Ishikawa (cell line): ENCODE data around the gene WNT3A.

Experiments
- CEBPB ChIP-seq: IDR thresholded peaks from 2 replicates; pipeline ENCODE4 v1.6.1; 2012
- CREB1 ChIP-seq: IDR thresholded peaks from 2 replicates; pipeline ENCODE4 v1.6.1; 2012; ENCODE audit warnings: low read depth
- EGR1 ChIP-seq: IDR thresholded peaks from 2 replicates; pipeline ENCODE4 v1.6.1; 2012
- EP300 ChIP-seq: IDR thresholded peaks from 2 replicates; pipeline ENCODE4 v1.6.1; 2012; ENCODE audit warnings: borderline replicate concordance
- FOXM1 ChIP-seq: IDR thresholded peaks from 2 replicates; pipeline ENCODE4 v1.6.1; 2012; ENCODE audit warnings: low read depth, borderline replicate concordance
- NFIC ChIP-seq: IDR thresholded peaks from 2 replicates; pipeline ENCODE4 v1.6.1; 2012
- RAD21 ChIP-seq: IDR thresholded peaks from 2 replicates; pipeline ENCODE4 v1.6.1; 2012; ENCODE audit warnings: low read depth
- TAF1 ChIP-seq: IDR thresholded peaks from 2 replicates; pipeline ENCODE4 v1.6.1; 2012; ENCODE audit warnings: low read depth, mild to moderate bottlenecking
- TCF12 ChIP-seq: IDR thresholded peaks from 2 replicates; pipeline ENCODE4 v1.6.1; 2012; ENCODE audit warnings: low read depth
- TEAD4 ChIP-seq: IDR thresholded peaks from 2 replicates; pipeline ENCODE4 v1.6.1; 2012
- YY1 ChIP-seq: IDR thresholded peaks from 2 replicates; pipeline ENCODE4 v1.6.1; 2012; ENCODE audit warnings: low read depth
- ZBTB7A ChIP-seq: IDR thresholded peaks from 2 replicates; pipeline ENCODE4 v1.6.1; 2012; ENCODE audit warnings: low read depth
- TF ChIP-seq, protein P1 (sequence below): IDR thresholded peaks from 2 replicates; pipeline ENCODE4 v1.6.1; 2012
- TF ChIP-seq, protein P2 (sequence below): IDR thresholded peaks from 2 replicates; pipeline ENCODE4 v1.6.1; 2012
- TF ChIP-seq, protein P3 (sequence below): IDR thresholded peaks from 2 replicates; pipeline ENCODE4 v1.6.1; 2012; ENCODE audit warnings: low read depth, mild to moderate bottlenecking

The WNT3A gene, protein sequence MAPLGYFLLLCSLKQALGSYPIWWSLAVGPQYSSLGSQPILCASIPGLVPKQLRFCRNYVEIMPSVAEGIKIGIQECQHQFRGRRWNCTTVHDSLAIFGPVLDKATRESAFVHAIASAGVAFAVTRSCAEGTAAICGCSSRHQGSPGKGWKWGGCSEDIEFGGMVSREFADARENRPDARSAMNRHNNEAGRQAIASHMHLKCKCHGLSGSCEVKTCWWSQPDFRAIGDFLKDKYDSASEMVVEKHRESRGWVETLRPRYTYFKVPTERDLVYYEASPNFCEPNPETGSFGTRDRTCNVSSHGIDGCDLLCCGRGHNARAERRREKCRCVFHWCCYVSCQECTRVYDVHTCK

DNA sequence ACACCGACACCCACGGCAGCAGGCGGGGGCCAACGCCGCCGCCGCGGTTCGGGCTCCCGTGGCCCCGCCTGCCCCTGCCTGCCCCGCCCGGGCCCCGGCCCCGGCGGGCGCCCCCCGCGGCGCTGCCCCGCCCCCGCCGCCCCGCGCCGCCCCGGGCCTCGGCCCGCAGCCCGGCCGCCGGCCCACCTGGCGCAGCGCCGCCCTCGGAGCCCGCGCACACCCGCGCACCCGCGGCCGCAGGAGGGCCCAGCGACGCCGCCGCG is at the start of gene WNT3A:
Gene WNT3A (plus strand): TSS at position 213 of the 263 bp plus-strand sequence. CDS start 131 bp downstream, outside the sequence.
- TF ChIP-seq, protein P1, sequence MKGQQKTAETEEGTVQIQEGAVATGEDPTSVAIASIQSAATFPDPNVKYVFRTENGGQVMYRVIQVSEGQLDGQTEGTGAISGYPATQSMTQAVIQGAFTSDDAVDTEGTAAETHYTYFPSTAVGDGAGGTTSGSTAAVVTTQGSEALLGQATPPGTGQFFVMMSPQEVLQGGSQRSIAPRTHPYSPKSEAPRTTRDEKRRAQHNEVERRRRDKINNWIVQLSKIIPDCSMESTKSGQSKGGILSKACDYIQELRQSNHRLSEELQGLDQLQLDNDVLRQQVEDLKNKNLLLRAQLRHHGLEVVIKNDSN: no peak
- TF ChIP-seq ZBTB7A: no peak

DNA sequence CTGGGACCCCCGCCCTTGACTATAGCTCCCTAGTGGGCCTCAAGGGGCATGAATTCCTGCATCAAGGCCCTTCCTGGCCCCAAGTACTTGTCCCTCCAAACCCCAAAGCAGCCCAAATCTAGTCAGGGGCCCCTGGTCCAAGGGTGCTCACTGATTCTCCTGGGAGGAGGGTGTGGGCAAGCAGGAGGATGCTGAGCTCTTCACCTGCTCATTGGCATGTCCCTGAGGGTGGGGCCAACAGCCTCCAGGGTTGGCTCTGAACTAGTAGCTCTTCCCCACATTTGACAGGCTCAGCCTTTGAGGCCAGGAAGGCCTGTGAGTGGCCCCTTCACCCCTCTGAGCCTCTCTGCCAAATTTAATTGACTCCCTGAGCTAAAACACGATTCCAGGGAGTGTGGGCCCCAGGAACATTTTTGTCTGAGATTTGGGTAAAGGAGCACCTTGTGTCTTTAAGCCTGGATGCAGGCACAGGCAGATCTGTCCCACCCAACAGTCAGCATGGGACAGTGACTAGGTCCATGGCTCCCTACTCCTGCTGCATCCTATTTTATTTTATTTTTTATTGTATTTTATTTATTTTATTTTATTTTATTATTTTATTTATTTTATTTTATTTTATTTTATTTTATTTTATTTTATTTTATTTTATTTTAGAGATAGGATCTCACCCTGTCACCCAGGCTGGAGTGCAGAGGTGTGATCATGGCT is 48.0 kb upstream of the WNT3A start:
- TF ChIP-seq YY1 (no peak), EP300 (no peak), CEBPB (no peak), ZBTB7A (no peak), CREB1 (no peak), RAD21 (no peak), NFIC (no peak), FOXM1 (no peak), TCF12 (no peak), TEAD4 (no peak), TAF1 (no peak), EGR1 (no peak)
- TF ChIP-seq, protein P2, sequence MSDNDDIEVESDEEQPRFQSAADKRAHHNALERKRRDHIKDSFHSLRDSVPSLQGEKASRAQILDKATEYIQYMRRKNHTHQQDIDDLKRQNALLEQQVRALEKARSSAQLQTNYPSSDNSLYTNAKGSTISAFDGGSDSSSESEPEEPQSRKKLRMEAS: no peak
- TF ChIP-seq, protein P1: no peak
- TF ChIP-seq, protein P3, sequence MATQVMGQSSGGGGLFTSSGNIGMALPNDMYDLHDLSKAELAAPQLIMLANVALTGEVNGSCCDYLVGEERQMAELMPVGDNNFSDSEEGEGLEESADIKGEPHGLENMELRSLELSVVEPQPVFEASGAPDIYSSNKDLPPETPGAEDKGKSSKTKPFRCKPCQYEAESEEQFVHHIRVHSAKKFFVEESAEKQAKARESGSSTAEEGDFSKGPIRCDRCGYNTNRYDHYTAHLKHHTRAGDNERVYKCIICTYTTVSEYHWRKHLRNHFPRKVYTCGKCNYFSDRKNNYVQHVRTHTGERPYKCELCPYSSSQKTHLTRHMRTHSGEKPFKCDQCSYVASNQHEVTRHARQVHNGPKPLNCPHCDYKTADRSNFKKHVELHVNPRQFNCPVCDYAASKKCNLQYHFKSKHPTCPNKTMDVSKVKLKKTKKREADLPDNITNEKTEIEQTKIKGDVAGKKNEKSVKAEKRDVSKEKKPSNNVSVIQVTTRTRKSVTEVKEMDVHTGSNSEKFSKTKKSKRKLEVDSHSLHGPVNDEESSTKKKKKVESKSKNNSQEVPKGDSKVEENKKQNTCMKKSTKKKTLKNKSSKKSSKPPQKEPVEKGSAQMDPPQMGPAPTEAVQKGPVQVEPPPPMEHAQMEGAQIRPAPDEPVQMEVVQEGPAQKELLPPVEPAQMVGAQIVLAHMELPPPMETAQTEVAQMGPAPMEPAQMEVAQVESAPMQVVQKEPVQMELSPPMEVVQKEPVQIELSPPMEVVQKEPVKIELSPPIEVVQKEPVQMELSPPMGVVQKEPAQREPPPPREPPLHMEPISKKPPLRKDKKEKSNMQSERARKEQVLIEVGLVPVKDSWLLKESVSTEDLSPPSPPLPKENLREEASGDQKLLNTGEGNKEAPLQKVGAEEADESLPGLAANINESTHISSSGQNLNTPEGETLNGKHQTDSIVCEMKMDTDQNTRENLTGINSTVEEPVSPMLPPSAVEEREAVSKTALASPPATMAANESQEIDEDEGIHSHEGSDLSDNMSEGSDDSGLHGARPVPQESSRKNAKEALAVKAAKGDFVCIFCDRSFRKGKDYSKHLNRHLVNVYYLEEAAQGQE: no peak

DNA sequence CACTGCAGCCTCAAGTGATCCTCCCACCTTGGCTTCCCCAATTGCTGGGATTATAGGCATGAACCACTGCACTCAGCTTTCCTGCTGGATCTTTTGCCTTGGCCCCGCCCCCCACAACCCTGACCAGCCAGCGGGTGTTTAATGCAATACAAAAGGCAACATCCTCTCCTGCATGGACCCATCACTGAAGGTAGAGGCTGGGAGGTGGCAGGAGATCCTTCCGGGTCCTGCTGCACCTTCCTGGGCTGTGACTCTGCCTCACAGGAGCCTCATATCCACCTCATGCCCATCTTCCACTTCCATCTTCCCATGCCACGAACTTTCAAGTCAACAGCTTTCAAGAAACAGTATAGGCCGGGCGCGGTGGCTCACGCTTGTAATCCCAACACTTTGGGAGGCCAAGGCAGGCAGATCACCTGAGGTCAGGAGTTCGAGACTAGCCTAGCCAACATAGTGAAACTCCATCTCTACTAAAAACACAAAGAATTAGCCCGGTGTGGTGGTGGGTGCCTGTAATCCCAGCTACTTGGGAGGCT is 47.4 kb upstream of the WNT3A start:
- TF ChIP-seq TCF12: no peak
- TF ChIP-seq, protein P1: no peak
- TF ChIP-seq EGR1: no peak
- TF ChIP-seq YY1: no peak
- TF ChIP-seq FOXM1: no peak
- TF ChIP-seq ZBTB7A: no peak
- no peak for TF ChIP-seq TAF1
- TF ChIP-seq EP300: no peak
- TF ChIP-seq, protein P3: no peak
- no peak for TF ChIP-seq RAD21
- TF ChIP-seq NFIC: no peak
- TF ChIP-seq TEAD4: no peak
- no peak for TF ChIP-seq CEBPB
- TF ChIP-seq CREB1: no peak
- TF ChIP-seq, protein P2: no peak

DNA sequence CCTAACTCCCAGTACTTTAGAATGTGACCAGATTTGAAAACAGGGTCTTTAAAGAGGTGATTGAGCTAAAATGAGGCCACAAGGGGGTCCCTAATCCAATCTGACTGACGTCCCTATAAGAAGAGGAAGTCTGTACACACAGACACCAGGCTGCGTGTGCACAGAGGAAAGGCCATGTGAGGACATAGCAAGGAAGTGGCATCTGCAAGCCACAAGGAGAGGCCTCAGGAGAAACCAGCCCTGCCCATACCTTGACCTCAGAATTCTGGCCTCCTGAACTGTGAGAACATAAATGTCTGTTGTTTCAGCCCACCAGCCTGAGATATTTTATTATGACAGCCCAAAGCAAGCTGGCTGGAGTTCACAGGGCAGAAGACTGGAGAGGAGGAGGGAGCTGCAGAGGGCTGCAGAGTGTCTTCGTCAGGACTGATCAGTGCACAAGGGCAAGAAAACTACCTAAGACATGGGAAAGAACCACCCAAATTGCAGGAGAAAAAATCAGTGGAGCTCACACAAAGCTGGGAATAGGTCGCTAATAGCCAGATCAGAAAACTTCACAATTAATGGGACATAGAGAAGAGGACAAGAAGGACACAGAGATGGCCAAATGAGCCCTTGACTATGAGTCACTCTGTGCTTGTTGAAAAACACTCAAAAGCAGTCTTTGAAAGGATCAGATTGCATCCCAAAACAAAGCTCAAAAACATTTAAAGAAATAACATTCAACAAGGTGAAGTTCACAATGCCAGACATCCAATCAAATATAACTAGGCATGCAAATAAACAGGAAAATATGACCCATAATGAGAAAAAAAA is 44.9 kb upstream of the WNT3A start:
- TF ChIP-seq TEAD4 (no peak), YY1 (no peak), CEBPB (no peak), EGR1 (no peak)
- TF ChIP-seq, protein P3: no peak
